NCI-H774 (cell line): Measurements from ENCODE around the gene AP1M1.

Experiments used
- DNase-seq: peaks from one replicate; lab custom pipeline; 2025; lab: John Stamatoyannopoulos, UW

AP1M1 gene

GRCh38 chr19:16208064-16208759, 10.5 kb downstream of the AP1M1 start:
- DNase-seq: no peak

- DNase-seq: no peak
These were observed 11.3 kb downstream of the AP1M1 start for GRCh38 chr19:16208847-16209665.

GRCh38 chr19:16210168-16210567, 12.5 kb downstream of the AP1M1 start:
- no peak for DNase-seq

GRCh38 chr19:16213076-16213475, 15.4 kb downstream of the AP1M1 start:
- DNase-seq: no peak

GRCh38 chr19:16216744-16217670, 19.3 kb downstream of the AP1M1 start:
- DNase-seq: no peak

GRCh38 chr19:16217716-16218451, 20.2 kb downstream of the AP1M1 start:
- DNase-seq: no peak

GRCh38 chr19:16218851-16219250, 21.1 kb downstream of the AP1M1 start:
- DNase-seq: no peak

- no peak for DNase-seq
These were observed 25.1 kb downstream of the AP1M1 start for GRCh38 chr19:16222806-16223205.

GRCh38 chr19:16223746-16224145, 26.0 kb downstream of the AP1M1 start:
- no peak for DNase-seq

- DNase-seq: no peak
These were observed 26.8 kb downstream of the AP1M1 start for GRCh38 chr19:16224293-16225045.

- DNase-seq: no peak
These were observed 27.8 kb downstream of the AP1M1 start for GRCh38 chr19:16225279-16226183.

- DNase-seq: no peak
These were observed 28.5 kb downstream of the AP1M1 start for GRCh38 chr19:16226184-16226591.

GRCh38 chr19:16226878-16227836, 29.4 kb downstream of the AP1M1 start:
- DNase-seq: no peak

GRCh38 chr19:16227837-16228636, 30.3 kb downstream of the AP1M1 start:
- no peak for DNase-seq

- DNase-seq: no peak
These were observed 31.1 kb downstream of the AP1M1 start for GRCh38 chr19:16228637-16229321.

GRCh38 chr19:16229322-16229641, 31.6 kb downstream of the AP1M1 start:
- DNase-seq: no peak

- DNase-seq: no peak
These were observed 34.4 kb downstream of the AP1M1 start for GRCh38 chr19:16232127-16232526.
